Sciatic nerve (tissue), 2 donors: ENCODE measurements around the gene ERCC2. TPM values are rescaled to one million over a fixed set of nuclear protein-coding genes. Genes with fewer than 3 reads are reported as not detected.

Source experiments
- ATAC-seq: fragments of 200-7000 bp; cut with Tn5 transposase; one replicate; pipeline ENCODE4 v1.9.1; 2020; ENCODE audit warnings: mild to moderate bottlenecking, moderate library complexity
- DNase-seq: peaks from one replicate; pipeline ENCODE4 v3.0.0-alpha.2; 2020; ENCODE audit warnings: low spot score
- intact Hi-C: fragments of 100-400 bp; cut with DNase I; formaldehyde crosslinking; loops from one replicate; pipeline ENCODE4 v1.14.2; 2022
- total RNA-seq: library from RNA; stranded (reverse); fragmentation: NEBNext Ultra II Directional; extraction: Animal tissue kit (Norgen Biotek cat#: 25700); gene quantifications from one replicate; pipeline ENCODE4 v1.2.1, GENCODE V29; 2021
- donor health status: DM: no; HTN: no; CAD: no.
- donor health status: DM: no; HTN: no; CAD: no.

The ERCC2 gene
- total RNA-seq, 1 donor from 2014 or later: 17.7 TPM

- intact Hi-C loops: no loop called here
- no peak for DNase-seq
- ATAC-seq: no peak
Observed at GRCh38 chr19:45358213-45358792, 12.1 kb downstream of the ERCC2 start.

DNA sequence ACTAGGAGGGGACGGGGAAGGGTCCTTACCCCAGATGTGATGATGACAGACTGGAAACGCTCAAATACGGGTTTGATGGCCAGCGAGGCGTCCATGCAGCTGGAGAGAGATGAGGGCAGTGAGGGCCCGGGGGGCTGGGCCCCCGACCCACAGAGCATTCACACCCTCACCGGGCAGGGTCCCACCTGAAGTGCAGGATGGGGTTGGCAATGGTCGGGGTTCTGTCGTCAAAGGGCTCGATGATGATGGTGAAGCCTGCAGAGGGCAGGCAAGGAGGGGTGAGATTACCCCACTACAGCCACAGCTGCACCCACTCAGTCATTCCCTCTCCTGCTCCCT, 13.0 kb downstream of the ERCC2 start:
- DNase-seq: no peak
- intact Hi-C loops: no loop called here
- no peak for ATAC-seq

DNA sequence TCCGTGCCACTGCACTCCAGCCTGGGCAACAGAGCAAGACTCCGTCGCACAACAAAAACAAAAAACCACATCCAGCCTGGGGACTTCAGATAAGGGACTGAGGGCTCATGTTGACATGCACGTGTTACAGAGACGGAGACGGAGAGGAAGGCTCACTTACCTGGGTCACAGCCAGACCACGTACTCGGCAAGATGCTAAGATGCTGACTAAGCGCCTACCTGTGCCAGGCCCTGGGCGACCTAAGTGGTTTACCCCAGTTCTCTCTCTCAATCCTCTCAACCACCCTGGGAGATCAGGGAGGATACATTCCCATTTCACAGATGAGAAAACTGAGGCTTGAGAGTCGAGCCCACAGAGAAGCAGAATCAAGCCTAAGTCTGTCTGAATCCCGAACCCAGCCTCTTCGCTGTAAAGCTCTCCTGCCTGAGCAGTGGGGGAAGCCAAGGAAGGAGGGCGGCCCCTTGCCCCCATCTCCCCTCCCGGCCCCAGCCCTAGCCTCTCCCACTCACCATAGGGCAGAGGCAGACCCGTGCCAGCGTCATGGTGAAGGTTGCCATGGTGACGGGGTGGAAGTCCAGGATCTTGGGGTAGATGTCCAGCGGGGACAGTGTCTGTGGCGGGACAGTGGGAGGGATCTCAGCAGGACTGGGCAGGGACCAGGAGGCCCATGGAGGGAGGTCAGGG, 13.5 kb downstream of the ERCC2 start:
- ATAC-seq (no peak), DNase-seq (no peak)
- intact Hi-C loops: no loop called here

- ATAC-seq (no peak), DNase-seq (no peak)
- intact Hi-C loops: no loop called here
Observed at GRCh38 chr19:45355910-45356309, 14.5 kb downstream of the ERCC2 start.

- ATAC-seq: no peak
- DNase-seq: no peak
- intact Hi-C loops: no loop called here
Observed at GRCh38 chr19:45355402-45355801, 15.0 kb downstream of the ERCC2 start.

- intact Hi-C loops: no loop called here
- no peak for DNase-seq
- no peak for ATAC-seq
Observed at GRCh38 chr19:45354241-45354842, 16.0 kb downstream of the ERCC2 start.

DNA sequence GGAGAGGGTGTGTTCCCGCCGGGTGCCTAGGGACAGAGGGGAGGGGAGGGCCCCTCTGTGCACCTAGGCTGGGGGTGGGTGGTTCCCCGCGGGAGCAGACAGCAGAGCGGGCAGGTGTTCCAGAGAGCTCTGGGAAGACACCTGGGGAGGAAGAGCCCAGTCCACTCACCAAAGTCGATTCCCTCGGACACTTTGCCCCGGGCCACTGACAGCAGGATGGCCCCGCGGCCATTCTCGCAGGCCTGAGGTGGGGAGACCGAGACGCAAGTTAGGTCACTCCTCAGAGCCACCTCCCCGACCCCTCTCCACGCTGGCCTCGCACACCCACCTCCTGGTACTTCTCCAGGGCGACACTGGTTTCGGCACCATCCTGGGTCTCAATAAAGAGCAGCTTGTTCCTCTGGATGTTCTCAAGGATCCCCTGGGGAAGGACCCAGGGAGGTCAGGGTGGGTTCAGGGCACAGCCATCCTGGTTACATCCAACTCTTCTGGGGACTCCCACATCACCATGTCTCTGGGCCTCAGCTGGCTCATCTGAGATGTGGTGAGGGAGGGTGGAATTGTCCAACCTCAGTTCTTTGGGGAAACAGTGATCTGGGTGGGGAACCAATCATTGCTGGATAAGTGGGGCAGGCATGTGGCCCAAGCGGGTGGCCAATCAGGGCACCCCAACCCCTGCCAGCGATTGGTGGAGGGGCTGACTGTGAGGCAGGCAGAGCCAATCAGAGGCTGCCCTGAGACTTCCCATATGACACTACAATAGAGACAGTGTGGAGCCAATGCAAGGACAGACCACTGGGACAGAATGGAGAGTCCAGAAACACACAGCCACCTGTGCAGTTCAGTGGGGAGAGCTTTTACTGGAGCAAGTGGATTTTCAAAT, 17.2 kb downstream of the ERCC2 start:
- intact Hi-C loops: no loop called here
- DNase-seq (no peak), ATAC-seq (no peak)

GRCh38 chr19:45352471-45352870, 17.9 kb downstream of the ERCC2 start:
- intact Hi-C loops: no loop called here
- no peak for ATAC-seq
- no peak for DNase-seq

DNA sequence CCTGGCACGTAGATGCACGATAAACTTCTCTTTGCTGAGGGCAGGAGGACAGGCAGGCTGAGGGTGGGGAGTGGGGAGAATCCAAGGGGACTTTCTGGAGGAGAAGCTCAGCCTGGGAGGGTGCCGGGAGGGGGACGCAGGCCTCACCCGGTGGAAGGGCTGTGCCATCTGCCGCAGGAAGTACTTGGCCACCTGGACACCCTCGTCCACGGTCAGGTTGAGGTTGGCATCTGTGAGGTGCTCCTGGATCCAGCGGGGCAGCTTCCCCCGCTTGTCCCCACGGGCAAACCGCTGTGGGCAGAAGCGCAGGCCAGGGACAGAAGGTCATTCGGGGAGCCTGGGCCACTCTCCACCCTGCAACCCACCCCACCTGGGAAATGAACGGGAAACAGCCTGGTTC, 18.3 kb downstream of the ERCC2 start:
- DNase-seq (no peak), ATAC-seq (no peak)
- intact Hi-C loops: no loop called here

- DNase-seq (no peak), ATAC-seq (no peak)
- intact Hi-C loops: no loop called here
Observed at GRCh38 chr19:45351401-45351952, 18.9 kb downstream of the ERCC2 start.

DNA sequence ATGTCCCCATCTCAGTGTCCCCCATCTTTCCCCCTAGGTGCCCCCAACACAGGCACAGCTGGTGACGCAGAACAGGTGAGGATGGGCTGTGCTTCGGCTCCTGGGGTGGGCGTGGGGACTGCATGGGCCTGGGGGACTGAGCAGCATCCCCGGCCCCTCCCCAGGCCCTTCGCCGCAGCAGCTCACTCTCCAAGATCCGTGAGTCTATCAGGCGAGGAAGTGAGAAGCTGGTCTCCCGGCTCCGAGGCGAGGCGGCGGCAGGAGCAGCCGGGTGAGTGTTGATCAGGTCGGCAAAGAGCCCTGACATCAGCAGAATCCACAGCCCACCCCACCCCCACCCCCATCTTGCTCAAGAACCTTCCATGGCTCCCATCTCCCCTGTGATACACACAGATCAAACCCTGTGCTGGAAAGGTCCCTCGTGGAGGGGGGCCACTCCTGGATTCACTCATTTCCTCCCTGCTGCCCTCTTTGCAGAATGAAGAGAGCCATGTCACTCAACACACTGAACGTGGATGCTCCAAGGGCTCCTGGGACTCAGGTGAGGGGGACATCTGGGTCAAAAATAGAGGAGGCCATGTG, 19.8 kb downstream of the ERCC2 start:
- intact Hi-C loops: no loop called here
- no peak for DNase-seq
- no peak for ATAC-seq

DNA sequence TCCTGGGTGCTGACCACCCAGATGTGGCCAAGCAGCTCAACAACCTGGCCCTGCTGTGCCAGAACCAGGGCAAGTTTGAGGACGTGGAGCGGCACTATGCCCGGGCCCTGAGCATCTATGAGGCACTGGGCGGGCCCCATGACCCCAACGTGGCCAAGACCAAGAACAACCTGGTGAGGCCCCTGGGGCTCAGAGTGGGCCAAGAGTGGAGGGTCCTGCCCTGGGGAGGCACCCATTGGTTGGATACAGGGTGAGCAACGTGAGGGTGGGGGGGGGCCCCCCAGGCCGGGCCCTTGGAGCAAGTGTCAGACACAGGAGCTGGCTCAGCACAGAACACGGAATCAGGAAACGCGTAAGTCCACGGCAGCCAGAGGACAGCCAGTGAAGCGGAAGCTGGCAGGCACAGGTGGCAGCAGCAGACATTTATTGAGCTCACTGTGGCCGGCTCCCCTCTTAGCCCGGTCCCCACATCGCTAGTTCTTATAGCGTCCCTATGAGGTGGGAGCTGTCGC, 20.9 kb downstream of the ERCC2 start:
- intact Hi-C loops: no loop called here
- DNase-seq: no peak
- ATAC-seq: no peak

DNA sequence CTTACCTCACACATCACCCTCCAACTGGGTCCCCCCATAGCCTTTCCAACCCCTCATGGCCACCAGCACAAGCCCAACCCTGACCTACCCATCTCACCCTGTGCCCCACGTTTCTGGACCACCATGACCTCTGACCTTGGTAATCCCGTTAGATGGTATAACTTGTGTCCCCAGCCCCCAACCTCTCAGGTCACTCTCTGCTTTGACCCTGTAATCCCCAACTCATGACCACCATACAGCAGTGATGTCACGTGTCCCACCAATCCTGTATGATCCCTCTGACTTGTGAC, 21.3 kb downstream of the ERCC2 start:
- DNase-seq (no peak), ATAC-seq (no peak)
- intact Hi-C loops: no loop called here

DNA sequence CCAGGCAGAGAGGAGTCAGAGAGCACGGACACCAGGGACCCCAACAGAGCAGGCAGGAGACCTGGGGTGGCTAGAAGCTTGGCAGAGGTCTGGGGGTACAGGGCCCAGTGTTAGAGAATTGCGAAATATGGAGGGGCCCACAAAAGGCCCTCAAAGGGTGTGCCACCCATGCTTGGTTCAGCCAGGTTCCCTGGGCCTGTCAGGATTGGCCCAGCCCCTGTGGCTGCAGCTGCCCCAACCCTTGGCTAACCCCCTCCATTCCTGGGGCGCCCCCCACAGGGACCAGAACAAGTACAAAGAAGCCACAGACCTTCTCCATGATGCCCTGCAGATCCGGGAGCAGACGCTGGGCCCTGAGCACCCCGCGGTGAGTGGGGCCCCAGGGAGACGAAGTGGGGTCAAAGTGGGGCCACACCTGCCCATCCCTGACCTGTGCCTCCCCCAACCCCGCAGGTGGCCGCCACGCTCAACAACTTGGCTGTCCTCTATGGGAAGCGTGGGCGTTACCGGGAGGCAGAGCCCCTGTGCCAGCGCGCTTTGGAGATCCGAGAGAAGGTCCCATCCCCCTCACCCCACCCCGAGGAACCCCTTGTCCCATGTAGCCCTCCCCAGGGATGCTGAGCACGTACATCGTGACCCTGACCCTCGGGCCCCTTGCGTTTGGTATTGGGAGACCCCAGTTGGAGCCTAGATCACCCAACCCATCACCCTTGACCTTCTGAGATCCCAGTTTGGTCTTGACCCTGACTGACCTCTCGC, 21.8 kb downstream of the ERCC2 start:
- intact Hi-C loops: no loop called here
- DNase-seq (no peak), ATAC-seq (no peak)

DNA sequence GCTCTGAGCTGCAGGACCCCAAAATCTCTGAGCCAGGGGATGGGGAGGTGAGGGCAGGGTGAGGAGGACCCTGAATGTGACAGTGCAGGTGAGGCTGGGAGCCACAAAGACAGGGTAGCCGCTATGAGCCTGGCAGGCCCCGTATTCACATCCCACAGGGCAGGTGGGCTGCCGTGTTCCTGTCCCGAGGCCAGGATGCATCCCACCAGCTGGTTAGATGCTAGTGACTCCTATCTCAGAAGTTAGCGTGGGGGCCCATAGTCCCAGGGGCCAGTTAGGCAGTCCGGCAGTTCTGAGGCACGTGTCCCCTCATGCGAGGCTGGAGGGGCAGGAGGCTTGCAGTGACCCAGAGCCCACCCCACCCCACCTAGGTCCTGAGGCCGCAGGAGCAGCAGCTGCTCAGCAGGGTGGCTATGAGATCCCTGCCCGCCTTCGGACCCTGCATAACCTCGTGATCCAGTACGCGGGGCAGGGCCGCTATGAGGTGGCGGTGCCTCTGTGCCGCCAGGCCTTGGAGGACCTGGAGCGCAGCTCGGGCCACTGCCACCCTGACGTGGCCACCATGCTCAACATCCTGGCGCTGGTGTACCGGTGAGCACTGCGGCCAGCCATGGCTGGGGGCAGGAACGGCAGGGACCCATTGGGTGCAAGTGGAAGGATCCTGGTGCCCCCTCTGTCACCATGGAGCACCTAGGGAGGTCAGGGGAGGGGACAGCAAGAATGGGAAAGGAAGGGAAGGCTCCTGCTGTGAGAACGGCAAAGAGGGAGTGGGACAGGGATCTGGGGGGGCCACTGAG, 22.6 kb downstream of the ERCC2 start:
- intact Hi-C loops: no loop called here
- DNase-seq (no peak), ATAC-seq (peak; percentile 14)

GRCh38 chr19:45346449-45346848, 23.9 kb downstream of the ERCC2 start:
- no peak for DNase-seq
- intact Hi-C loops: no loop called here
- no peak for ATAC-seq

GRCh38 chr19:45345506-45345860, 24.9 kb downstream of the ERCC2 start:
- intact Hi-C loops: no loop called here
- DNase-seq (no peak), ATAC-seq (no peak)
